Measurements from ENCODE around the gene XRCC1. TPM values are rescaled to one million over a fixed set of nuclear protein-coding genes. Genes with fewer than 3 reads are reported as not detected.

Gene XRCC1
- total RNA-seq, 1 experiment from 2014 or later: 37.4 TPM

- Histone ChIP-seq H3K79me2 (ENCODE audit: insufficient read depth, low read length) (no peaks in the 10 kb centered on the region), H4K20me1 (ENCODE audit: insufficient read depth) (no peaks in the 10 kb centered on the region), H3K9me3 (ENCODE audit: control insufficient read depth in 1 of 2, insufficient read depth in 1 of 2, low read depth in 1 of 2, low read length in 2 of 2) (no peaks in the 10 kb centered on the region), H3K27ac (ENCODE audit: low read depth, low read length) (no peak overlapping the region), H3K9ac (ENCODE audit: low read length) (no peak overlapping the region), H3K27me3 (ENCODE audit: insufficient read depth, low read length) (no peaks in the 10 kb centered on the region), H3K4me2 (ENCODE audit: low read length) (no peak overlapping the region), H3K4me3 (replicated peaks in 1 of 2; ENCODE audit: low read depth in 1 of 2, low read length in 2 of 2) (no peak overlapping the region), H3K4me1 (ENCODE audit: control insufficient read depth in 1 of 2, insufficient read depth in 2 of 2, low read length in 2 of 2) (no peaks in the 10 kb centered on the region), H3K36me3 (ENCODE audit: control insufficient read depth in 1 of 2, insufficient read depth in 2 of 2, low read length in 2 of 2) (peaks cover 4 to 9% of the 10 kb centered on the region in 2 experiments; a peak in 3 of 4 replicates), H2AFZ (ENCODE audit: low read depth, low read length, poor library complexity, severe bottlenecking) (no peak overlapping the region), H3K9me2 (ENCODE audit: insufficient read depth) (no peaks in the 10 kb centered on the region)
- CTCF ChIA-PET: interaction anchor here (1.0 to 2.3 kb wide), 2 partner anchors 9 to 64 kb away, joined by 6 read pairs; no protein-coding TSS in a partner anchor
- TF ChIP-seq EGR1 (IDR thresholded peaks at IDR 0.05; ENCODE audit: low read depth) (no peak), YY1 (IDR thresholded peaks at IDR 0.05; ENCODE audit: extremely low read depth, insufficient replicate concordance, low read depth, low read length) (no peak), MAX (IDR thresholded peaks at IDR 0.05) (no peak), REST (IDR thresholded peaks at IDR 0.05; ENCODE audit: low read depth) (no peak), CTCF (IDR thresholded peaks at IDR 0.05 in 2 of 3, conservative IDR thresholded peaks at IDR 0.05 in 1 of 3; ENCODE audit: borderline replicate concordance in 1 of 3, insufficient read depth in 1 of 3, low read depth in 2 of 3, low read length in 2 of 3) (no peak), POLR2AphosphoS5 (IDR thresholded peaks at IDR 0.05; ENCODE audit: low read depth, low read length) (no peak), EZH2phosphoT487 (IDR thresholded peaks at IDR 0.05; ENCODE audit: borderline replicate concordance) (no peak), RAD21 (IDR thresholded peaks at IDR 0.05; ENCODE audit: low read depth) (no peak), POLR2A (IDR thresholded peaks at IDR 0.05; ENCODE audit: borderline replicate concordance, extremely low read depth, insufficient read depth, insufficient read length) (no peak), ZBTB33 (IDR thresholded peaks at IDR 0.05; ENCODE audit: extremely low read depth, insufficient replicate concordance, low read length) (no peak), ELF1 (IDR thresholded peaks at IDR 0.05; ENCODE audit: borderline replicate concordance, low read depth) (no peak), JUND (IDR thresholded peaks at IDR 0.05) (no peak), ATF3 (IDR thresholded peaks at IDR 0.05) (no peak)
- ATAC-seq: no peak
- RAD21 ChIA-PET (ENCODE audit: low non-redundant PET in 1 of 2, low total read pairs in 2 of 2, uncharacterized antibody in 2 of 2, unreplicated experiment in 2 of 2): no interaction called here
- DNase-seq (ENCODE audit: low read depth, low spot score): no peak
- POLR2A ChIA-PET: no interaction called here
- no TSS peak for BruUV-seq (replicated peaks)
- intact Hi-C loops (cut with micrococcal nuclease): no loop called here
Measured at GRCh38 chr19:43510713-43511112, 64.6 kb downstream of the XRCC1 start.

All from HCT116 (cell line).